VCaP (cell line): Measurements from ENCODE around the gene BTBD9.

ENCODE experiments used
- H3K27ac ChIP-seq: fragments of 450-650 bp; 2 replicates; pipeline ENCODE4 v1.5.1; 2017
- CTCF ChIP-seq: fragments of 450-650 bp; conservative IDR thresholded peaks from 2 replicates; pipeline ENCODE4 v1.5.1; 2017; ENCODE audit warnings: mild to moderate bottlenecking, moderate library complexity

The BTBD9 gene

GRCh38 chr6:38443352-38444144 is 196.2 kb downstream of the BTBD9 start:
- H3K27ac ChIP-seq: no peak overlapping the region
- TF ChIP-seq CTCF: no peak

GRCh38 chr6:38438097-38438496 is 201.6 kb downstream of the BTBD9 start:
- no peak for TF ChIP-seq CTCF
- no peak overlapping the region for H3K27ac ChIP-seq

- TF ChIP-seq CTCF: no peak
Measured at GRCh38 chr6:38436726-38437465, 202.8 kb downstream of the BTBD9 start.

GRCh38 chr6:38435330-38435729 is 204.4 kb downstream of the BTBD9 start:
- H3K27ac ChIP-seq: no peak overlapping the region
- no peak for TF ChIP-seq CTCF

More at GRCh38 chr6:38436726-38437465, 202.8 kb downstream of the BTBD9 start:
- H3K27ac ChIP-seq: no peak overlapping the region

GRCh38 chr6:38434051-38434450 is 205.7 kb downstream of the BTBD9 start:
- no peak overlapping the region for H3K27ac ChIP-seq
- TF ChIP-seq CTCF: no peak

- no peak overlapping the region for H3K27ac ChIP-seq
- TF ChIP-seq CTCF: no peak
Measured at GRCh38 chr6:38432479-38432878, 207.2 kb downstream of the BTBD9 start.

- TF ChIP-seq CTCF: no peak
- no peak overlapping the region for H3K27ac ChIP-seq
Measured at GRCh38 chr6:38432079-38432478, 207.7 kb downstream of the BTBD9 start.
